ENCODE results near the gene DTNB. TPM values are rescaled to one million over a fixed set of nuclear protein-coding genes. Genes with fewer than 3 reads are reported as not detected.

DTNB gene
- total RNA-seq, 4 donors from 2014 or later: 3.0 to 7.5 (median 4.3) TPM

DNA sequence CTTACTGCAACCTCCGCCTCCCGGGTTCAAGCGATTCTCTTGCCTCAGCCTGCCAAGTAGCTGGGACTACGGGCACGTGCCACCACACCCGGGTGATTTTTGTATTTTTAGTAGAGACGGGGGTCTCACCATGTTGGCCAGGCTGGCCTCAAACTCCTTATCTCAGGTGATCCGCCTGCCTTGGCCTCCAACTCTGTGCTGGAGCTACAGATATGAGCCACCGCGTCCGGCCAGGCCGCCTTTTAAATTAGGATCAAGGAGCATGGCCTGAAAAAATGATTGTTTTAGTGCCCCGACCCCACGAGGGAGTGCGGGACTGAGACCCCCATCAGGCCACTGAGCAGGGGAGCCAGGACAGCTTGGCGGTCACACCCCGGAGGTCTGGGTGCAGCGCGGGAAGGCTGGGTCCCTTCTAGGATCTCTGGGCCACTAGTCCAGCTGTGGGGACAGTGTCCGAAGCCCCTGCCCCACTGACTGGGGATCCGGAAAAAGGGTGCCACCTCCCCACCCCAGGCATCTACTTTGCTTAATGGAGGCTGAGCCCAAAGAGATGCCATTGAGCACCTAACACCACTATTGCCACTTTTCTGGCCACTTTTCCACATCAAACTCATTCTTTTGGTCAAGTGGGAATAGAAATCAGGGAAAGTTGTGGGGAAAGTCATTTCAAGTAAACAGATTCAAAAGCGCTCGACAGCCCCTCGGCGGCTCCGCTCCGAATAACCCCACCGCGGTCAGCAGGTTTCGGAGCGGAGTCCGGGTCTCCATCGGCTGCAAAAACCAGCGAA, 311.9 kb downstream of the DTNB start:
- Histone ChIP-seq H3K9me3 (no peaks in the 10 kb centered on the region), H3K4me1 (peaks cover 6 to 16% (median 15%) of the 10 kb centered on the region in 4 donors), H3K36me3 (no peaks in the 10 kb centered on the region), H3K27me3 (peaks cover 0 to 15% (median 0%) of the 10 kb centered on the region in 4 donors), H3K27ac (replicated peaks in 1 of 4) (peak overlapping the region in 2 of 4 donors; percentile 56 to 63), H3K4me3 (peak overlapping the region; percentile 44 to 58 (median 50))
- 55% methylated on average over 34 of the region's 34 CpGs for WGBS
- TF ChIP-seq, protein P1, sequence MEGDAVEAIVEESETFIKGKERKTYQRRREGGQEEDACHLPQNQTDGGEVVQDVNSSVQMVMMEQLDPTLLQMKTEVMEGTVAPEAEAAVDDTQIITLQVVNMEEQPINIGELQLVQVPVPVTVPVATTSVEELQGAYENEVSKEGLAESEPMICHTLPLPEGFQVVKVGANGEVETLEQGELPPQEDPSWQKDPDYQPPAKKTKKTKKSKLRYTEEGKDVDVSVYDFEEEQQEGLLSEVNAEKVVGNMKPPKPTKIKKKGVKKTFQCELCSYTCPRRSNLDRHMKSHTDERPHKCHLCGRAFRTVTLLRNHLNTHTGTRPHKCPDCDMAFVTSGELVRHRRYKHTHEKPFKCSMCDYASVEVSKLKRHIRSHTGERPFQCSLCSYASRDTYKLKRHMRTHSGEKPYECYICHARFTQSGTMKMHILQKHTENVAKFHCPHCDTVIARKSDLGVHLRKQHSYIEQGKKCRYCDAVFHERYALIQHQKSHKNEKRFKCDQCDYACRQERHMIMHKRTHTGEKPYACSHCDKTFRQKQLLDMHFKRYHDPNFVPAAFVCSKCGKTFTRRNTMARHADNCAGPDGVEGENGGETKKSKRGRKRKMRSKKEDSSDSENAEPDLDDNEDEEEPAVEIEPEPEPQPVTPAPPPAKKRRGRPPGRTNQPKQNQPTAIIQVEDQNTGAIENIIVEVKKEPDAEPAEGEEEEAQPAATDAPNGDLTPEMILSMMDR (IDR thresholded peaks at IDR 0.05): no peak
- no peak for TF ChIP-seq EP300 (IDR thresholded peaks at IDR 0.05)
- no peak for TF ChIP-seq POLR2AphosphoS5 (IDR thresholded peaks at IDR 0.05)
- no peak for TF ChIP-seq POLR2A (IDR thresholded peaks at IDR 0.05; ENCODE audit: low read depth)
- intact Hi-C loops (cut with DNase I): loop anchor here (10.0 kb wide), 1 partner anchor 303 kb away; no protein-coding TSS in a partner anchor
- no peak for DNase-seq (ENCODE audit: extremely low spot score)

DNA sequence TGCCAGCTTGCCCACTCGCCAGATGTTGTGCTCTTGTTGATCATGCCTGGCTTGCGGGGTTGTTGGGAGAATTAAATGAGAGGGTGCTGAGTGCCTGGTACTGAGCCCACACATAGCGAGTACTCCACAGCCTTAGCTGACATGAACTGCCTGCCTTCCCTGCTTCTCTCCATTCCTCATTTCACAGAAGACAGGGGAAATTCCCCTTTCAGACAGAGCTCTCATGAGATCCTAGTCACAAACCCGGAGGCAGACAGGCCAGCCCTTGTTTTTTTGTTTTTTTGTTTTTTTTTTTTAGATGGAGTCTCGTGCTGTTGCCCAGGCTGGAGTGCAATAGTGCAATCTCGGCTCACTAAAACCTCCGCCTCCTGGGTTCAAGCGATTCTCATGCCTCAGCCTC, 314.5 kb downstream of the DTNB start:
- peaks cover 0 to 15% (median 0%) of the 10 kb centered on the region in 4 donors for H3K27me3 ChIP-seq
- DNase-seq (ENCODE audit: extremely low spot score): no peak
- intact Hi-C loops (cut with DNase I): no loop called here
- H3K4me1 ChIP-seq: peaks cover 6 to 16% (median 15%) of the 10 kb centered on the region in 4 donors
- no peak overlapping the region for H3K4me3 ChIP-seq
- no peaks in the 10 kb centered on the region for H3K9me3 ChIP-seq
- WGBS: 80% methylated on average over 7 of the region's 8 CpGs
- TF ChIP-seq, protein P1 (IDR thresholded peaks at IDR 0.05): no peak
- no peak for TF ChIP-seq POLR2AphosphoS5 (IDR thresholded peaks at IDR 0.05)
- no peak for TF ChIP-seq POLR2A (IDR thresholded peaks at IDR 0.05; ENCODE audit: low read depth)
- TF ChIP-seq EP300 (IDR thresholded peaks at IDR 0.05): no peak
- H3K27ac ChIP-seq (replicated peaks in 1 of 4): no peak overlapping the region
- H3K36me3 ChIP-seq: no peaks in the 10 kb centered on the region

DNA sequence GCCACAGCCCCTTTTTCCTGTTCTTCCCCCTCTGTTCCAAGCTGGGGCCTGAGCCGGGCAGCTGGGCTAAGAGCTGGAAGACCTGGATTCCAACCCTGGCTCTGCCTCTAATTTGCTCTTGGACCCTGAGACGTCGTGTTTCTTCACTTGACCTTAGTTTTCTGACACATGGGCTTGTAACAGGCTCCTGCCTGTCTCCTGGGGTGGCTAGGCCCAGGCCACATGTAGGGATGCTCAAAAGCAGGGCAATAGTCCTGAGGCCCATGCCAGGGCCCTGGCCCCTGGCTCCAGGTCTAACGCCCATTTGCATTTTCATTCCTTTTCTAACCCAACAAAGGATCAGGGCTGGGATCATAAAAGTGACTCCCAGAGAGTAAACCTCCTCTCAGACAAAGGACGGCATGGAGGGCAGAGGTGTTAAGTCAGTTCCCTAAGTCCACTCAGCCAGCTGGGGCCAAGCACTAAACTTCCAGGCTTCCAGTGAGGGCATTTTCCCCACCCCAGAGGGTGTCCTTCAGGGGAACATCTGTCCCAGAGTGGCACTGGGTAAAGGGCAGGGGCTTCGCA, 315.0 kb downstream of the DTNB start:
- no peaks in the 10 kb centered on the region for H3K36me3 ChIP-seq
- TF ChIP-seq, protein P1 (IDR thresholded peaks at IDR 0.05): no peak
- TF ChIP-seq POLR2AphosphoS5 (IDR thresholded peaks at IDR 0.05) (no peak), POLR2A (IDR thresholded peaks at IDR 0.05; ENCODE audit: low read depth) (no peak), EP300 (IDR thresholded peaks at IDR 0.05) (no peak)
- H3K4me1 ChIP-seq: peaks cover 6 to 16% (median 15%) of the 10 kb centered on the region in 4 donors
- peaks cover 0 to 15% (median 0%) of the 10 kb centered on the region in 4 donors for H3K27me3 ChIP-seq
- H3K4me3 ChIP-seq: no peak overlapping the region
- no peak for DNase-seq (ENCODE audit: extremely low spot score)
- 97% methylated on average over 5 of the region's 6 CpGs for WGBS
- intact Hi-C loops (cut with DNase I): no loop called here
- no peaks in the 10 kb centered on the region for H3K9me3 ChIP-seq
- no peak overlapping the region for H3K27ac ChIP-seq (replicated peaks in 1 of 4)

DNA sequence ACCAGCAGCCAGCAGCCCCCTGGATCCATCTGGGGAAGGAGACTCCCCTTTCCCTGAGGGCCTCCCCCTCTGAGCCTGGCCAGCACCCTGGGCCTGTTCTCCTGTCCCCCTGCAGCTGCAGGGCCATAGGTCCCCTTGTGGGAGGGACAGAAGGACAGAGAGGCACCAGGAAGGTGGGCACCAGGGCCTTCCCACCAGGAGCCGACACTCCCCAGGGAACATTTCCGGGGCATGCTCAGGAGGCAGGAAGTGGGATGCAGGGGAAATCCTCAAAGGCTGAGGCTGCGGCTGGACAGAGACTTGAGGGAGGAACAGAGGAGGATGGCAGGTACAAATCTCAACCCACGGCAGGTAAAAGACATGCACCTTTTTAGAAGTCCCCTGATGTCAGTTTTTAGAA, 317.3 kb downstream of the DTNB start:
- Histone ChIP-seq H3K4me3 (no peak overlapping the region), H3K9me3 (no peaks in the 10 kb centered on the region), H3K27ac (replicated peaks in 1 of 4) (no peak overlapping the region), H3K36me3 (no peaks in the 10 kb centered on the region), H3K4me1 (no peaks in the 10 kb centered on the region), H3K27me3 (peaks cover 0 to 13% (median 0%) of the 10 kb centered on the region in 4 donors)
- 76% methylated on average over 4 of the region's 4 CpGs for WGBS
- no peak for TF ChIP-seq EP300 (IDR thresholded peaks at IDR 0.05)
- no peak for TF ChIP-seq POLR2A (IDR thresholded peaks at IDR 0.05; ENCODE audit: low read depth)
- TF ChIP-seq, protein P1 (IDR thresholded peaks at IDR 0.05): no peak
- TF ChIP-seq POLR2AphosphoS5 (IDR thresholded peaks at IDR 0.05): no peak
- no peak for DNase-seq (ENCODE audit: extremely low spot score)
- intact Hi-C loops (cut with DNase I): no loop called here

Measured in esophagus muscularis mucosa (tissue), 4 donors.